Measurements from ENCODE around the gene LRRC51. TPM values are rescaled to one million over a fixed set of nuclear protein-coding genes. Genes with fewer than 3 reads are reported as not detected.

Gene LRRC51
- total RNA-seq (2022; extraction: Qiagen RNA extraction) = 6.9 to 8.8 TPM (median 7.7 TPM) in 5 replicates

GRCh38 chr11:72080326-72081183 lies at the start of gene LRRC51, which contains the start of gene NUMA1:
Gene LRRC51, plus strand, starts transcription at chr11:72080850. Its CDS starts 8,234 bp downstream, at chr11:72089084.
Gene NUMA1, minus strand, starts transcription at chr11:72080542. Its CDS starts 44,599 bp downstream, at chr11:72035943.

GRCh38 chr11:72102946-72103753 lies 22.5 kb downstream of the LRRC51 start, which contains the start of gene LAMTOR1:
Gene LAMTOR1, minus strand, starts transcription at chr11:72103297. Its CDS starts 73 bp downstream, at chr11:72103224.

GRCh38 chr11:72105888-72106287 lies 25.2 kb downstream of the LRRC51 start, which contains the start of gene TOMT:
Gene TOMT, plus strand, starts transcription at chr11:72105924. Its CDS starts 28 bp downstream, at chr11:72105952.

GRCh38 chr11:72112143-72112977 lies 31.7 kb downstream of the LRRC51 start, which contains the start of gene ANAPC15:
Gene ANAPC15, minus strand, starts transcription at chr11:72112695. Its CDS starts 1,419 bp downstream, at chr11:72111276.

GRCh38 chr11:72135473-72135872 lies 54.8 kb downstream of the LRRC51 start, which contains the start of gene FOLR3:
Gene FOLR3, plus strand, starts transcription at chr11:72135725. Its CDS starts 228 bp downstream, at chr11:72135953.

Other genes starting within 250 kb of the LRRC51 start
- gene DEFB108B, start 247.7 kb upstream of the LRRC51 start, total RNA-seq (2022; extraction: Qiagen RNA extraction) = not detected in 5 replicates
- not detected in 5 replicates for gene DEFB131B, start 202.4 kb upstream of the LRRC51 start, total RNA-seq (2022; extraction: Qiagen RNA extraction)
- 3.0 to 4.1 TPM (median 3.4 TPM) in 5 replicates for gene XNDC1N, start 152.3 kb upstream of the LRRC51 start, total RNA-seq (2022; extraction: Qiagen RNA extraction)
- gene RNF121, start 151.8 kb upstream of the LRRC51 start, total RNA-seq (2022; extraction: Qiagen RNA extraction) = 54.7 to 62.8 TPM (median 57.7 TPM) in 5 replicates
- gene IL18BP, start 81.9 kb upstream of the LRRC51 start, total RNA-seq (2022; extraction: Qiagen RNA extraction) = 3.3 to 4.9 TPM (median 4.4 TPM) in 5 replicates
- gene NUMA1, start 308 bp upstream of the LRRC51 start, total RNA-seq (2022; extraction: Qiagen RNA extraction) = 56.5 to 77.5 TPM (median 68.6 TPM) in 5 replicates
- gene LAMTOR1, start 22.4 kb downstream of the LRRC51 start, total RNA-seq (2022; extraction: Qiagen RNA extraction) = 113 to 163 TPM (median 144 TPM) in 5 replicates
- not detected in 5 replicates for gene TOMT, start 25.1 kb downstream of the LRRC51 start, total RNA-seq (2022; extraction: Qiagen RNA extraction)
- gene ANAPC15, start 31.8 kb downstream of the LRRC51 start, total RNA-seq (2022; extraction: Qiagen RNA extraction) = 77.3 to 90.2 TPM (median 86.1 TPM) in 5 replicates
- 0.13 to 0.26 TPM in 2 of 5 replicates, not detected in the others for gene FOLR3, start 54.9 kb downstream of the LRRC51 start, total RNA-seq (2022; extraction: Qiagen RNA extraction)
- 0.08 to 0.13 TPM (median 0.10 TPM) in 4 of 5 replicates, not detected in the other for gene FOLR1, start 111.3 kb downstream of the LRRC51 start, total RNA-seq (2022; extraction: Qiagen RNA extraction)
- gene FOLR2, start 135.9 kb downstream of the LRRC51 start, total RNA-seq (2022; extraction: Qiagen RNA extraction) = not detected in 5 replicates
- gene INPPL1, start 143.9 kb downstream of the LRRC51 start, total RNA-seq (2022; extraction: Qiagen RNA extraction) = 60.6 to 92.9 TPM (median 84.4 TPM) in 5 replicates
- gene PHOX2A, start 163.3 kb downstream of the LRRC51 start, total RNA-seq (2022; extraction: Qiagen RNA extraction) = not detected in 5 replicates

All from A549 treated with CORT108297 at 1 μM for 4 hours (cell line).